BLaER1 treated with 17β-estradiol and CSF1 and Interleukin-3, amounts not matched to agents 10 nM and 100 nM (cell line): ENCODE measurements around the gene SNX3.
"Not testable (repeated sequence)": the region's sequence is repeated elsewhere in the genome, so short reads cannot be mapped to it uniquely, and the experiment has no call there.

Source experiments
- H3K27ac ChIP-seq, 11 experiments: shearing (Covaris generic); formaldehyde crosslinking; 2 replicates each; pipeline ENCODE4 v1.8.1; 2022
- H3K27me3 ChIP-seq, 11 experiments: shearing (Covaris generic); formaldehyde crosslinking; 2 replicates each; pipeline ENCODE4 v1.8.1; 2022
- H3K36me3 ChIP-seq, 11 experiments: shearing (Covaris generic); formaldehyde crosslinking; 2 replicates each; pipeline ENCODE4 v1.8.1; 2022
- H3K4me1 ChIP-seq, 10 experiments: shearing (Covaris generic); formaldehyde crosslinking; 2 replicates each; pipeline ENCODE4 v1.8.1; 2022
- H3K4me2 ChIP-seq, 11 experiments: shearing (Covaris generic); formaldehyde crosslinking; 2 replicates each; pipeline ENCODE4 v1.8.1; 2022
- H3K4me3 ChIP-seq, 10 experiments: shearing (Covaris generic); formaldehyde crosslinking; 2 replicates each; pipeline ENCODE4 v1.8.1; 2022
- H3K9ac ChIP-seq, 11 experiments: shearing (Covaris generic); formaldehyde crosslinking; 2 replicates each; pipeline ENCODE4 v1.8.1; 2022
- H3K9me3 ChIP-seq, 11 experiments: shearing (Covaris generic); formaldehyde crosslinking; replicated peaks in 1 of 11; 2 replicates each; pipeline ENCODE4 v1.8.1; 2022
- H4K20me1 ChIP-seq, 11 experiments: shearing (Covaris generic); formaldehyde crosslinking; 2 replicates each; pipeline ENCODE4 v1.8.1; 2022
- Cebpa-rat ChIP-seq, 11 experiments: shearing (Covaris generic); IDR thresholded peaks; 2 replicates each; pipeline ENCODE4 v1.8.1; 2022

The SNX3 gene

GRCh38 chr6:108293527-108294296 is 32.9 kb upstream of the SNX3 start:
- H3K27me3 ChIP-seq, result no peaks in the 10 kb centered on the region
- peak overlapping the region; percentile 79 to 95 (median 89) for H3K4me2 ChIP-seq
- no peaks in the 10 kb centered on the region for H3K9me3 ChIP-seq
- no peaks in the 10 kb centered on the region for H3K36me3 ChIP-seq
- H3K27ac ChIP-seq, result peak overlapping the region; percentile 92 to 99 (median 95); a peak in 21 of 22 replicates
- peak overlapping the region; percentile 65 to 89 (median 79) for H3K4me3 ChIP-seq
- no peak for TF ChIP-seq Cebpa-rat (IDR thresholded peaks at IDR 0.05)
- peaks cover 14 to 27% (median 18%) of the 10 kb centered on the region in 10 experiments; a peak in 19 of 20 replicates for H3K4me1 ChIP-seq
- H4K20me1 ChIP-seq, result no peaks in the 10 kb centered on the region
- H3K9ac ChIP-seq, result peak overlapping the region; percentile 80 to 98 (median 90); a peak in 19 of 22 replicates

- H4K20me1 ChIP-seq, H3K27ac ChIP-seq, H3K9me3 ChIP-seq, H3K36me3 ChIP-seq, H3K27me3 ChIP-seq, H3K9ac ChIP-seq, H3K4me2 ChIP-seq, H3K4me3 ChIP-seq: not testable (repeated sequence)
- peaks cover 14 to 36% (median 18%) of the 10 kb centered on the region in 10 experiments; a peak in 19 of 20 replicates for H3K4me1 ChIP-seq
These were observed 31.7 kb upstream of the SNX3 start for GRCh38 chr6:108292561-108292960.

GRCh38 chr6:108291091-108291490 is 30.3 kb upstream of the SNX3 start:
- H3K4me1 ChIP-seq, result peaks cover 14 to 33% (median 16%) of the 10 kb centered on the region in 10 experiments; a peak in 19 of 20 replicates
- no peaks in the 10 kb centered on the region for H3K9me3 ChIP-seq
- no peaks in the 10 kb centered on the region for H3K27me3 ChIP-seq
- no peak overlapping the region for H3K27ac ChIP-seq
- peak overlapping the region in 2 of 11 experiments; percentile 31 to 42; a peak in 2 of 22 replicates for H3K4me2 ChIP-seq
- H3K4me3 ChIP-seq, result no peak overlapping the region
- H3K36me3 ChIP-seq, result no peaks in the 10 kb centered on the region
- H3K9ac ChIP-seq, result no peak overlapping the region
- no peaks in the 10 kb centered on the region for H4K20me1 ChIP-seq
- no peak for TF ChIP-seq Cebpa-rat (IDR thresholded peaks at IDR 0.05)

GRCh38 chr6:108288742-108289141 is 27.9 kb upstream of the SNX3 start:
- Histone ChIP-seq H3K27ac (no peak overlapping the region), H3K9me3 (no peaks in the 10 kb centered on the region), H3K27me3 (no peaks in the 10 kb centered on the region), H3K4me1 (peaks cover 0 to 21% (median 1%) of the 10 kb centered on the region in 10 experiments; a peak in 10 of 20 replicates), H3K4me2 (peak overlapping the region in 1 of 11 experiments; percentile 18; a peak in 2 of 22 replicates), H3K9ac (no peak overlapping the region), H3K4me3 (no peak overlapping the region), H4K20me1 (no peaks in the 10 kb centered on the region), H3K36me3 (no peaks in the 10 kb centered on the region)
- no peak for TF ChIP-seq Cebpa-rat (IDR thresholded peaks at IDR 0.05)

- H3K27ac ChIP-seq, result no peak overlapping the region
- no peaks in the 10 kb centered on the region for H3K36me3 ChIP-seq
- no peak overlapping the region for H3K4me2 ChIP-seq
- H4K20me1 ChIP-seq, result no peaks in the 10 kb centered on the region
- no peak overlapping the region for H3K4me3 ChIP-seq
- H3K27me3 ChIP-seq, result no peaks in the 10 kb centered on the region
- H3K9me3 ChIP-seq, result no peaks in the 10 kb centered on the region
- no peak overlapping the region for H3K9ac ChIP-seq
- TF ChIP-seq Cebpa-rat (IDR thresholded peaks at IDR 0.05), result no peak
- peaks cover 0 to 20% (median 0%) of the 10 kb centered on the region in 10 experiments; a peak in 6 of 20 replicates for H3K4me1 ChIP-seq
These were observed 26.5 kb upstream of the SNX3 start for GRCh38 chr6:108287373-108287772.

GRCh38 chr6:108286366-108286765 is 25.5 kb upstream of the SNX3 start:
- H3K9me3 ChIP-seq, result no peaks in the 10 kb centered on the region
- TF ChIP-seq Cebpa-rat (IDR thresholded peaks at IDR 0.05), result no peak
- H3K27me3 ChIP-seq, result no peaks in the 10 kb centered on the region
- no peaks in the 10 kb centered on the region for H4K20me1 ChIP-seq
- no peak overlapping the region for H3K4me2 ChIP-seq
- H3K9ac ChIP-seq, result no peak overlapping the region
- no peak overlapping the region for H3K27ac ChIP-seq
- H3K36me3 ChIP-seq, result no peaks in the 10 kb centered on the region
- no peak overlapping the region for H3K4me3 ChIP-seq
- H3K4me1 ChIP-seq, result peaks cover 0 to 18% (median 0%) of the 10 kb centered on the region in 10 experiments; a peak in 6 of 20 replicates

- Histone ChIP-seq H3K27me3 (no peaks in the 10 kb centered on the region), H3K4me1 (peaks cover 0 to 16% (median 0%) of the 10 kb centered on the region in 10 experiments; a peak in 4 of 20 replicates), H3K9me3 (no peaks in the 10 kb centered on the region), H3K9ac (no peak overlapping the region), H3K4me3 (no peak overlapping the region), H3K4me2 (no peak overlapping the region), H4K20me1 (no peaks in the 10 kb centered on the region), H3K27ac (no peak overlapping the region), H3K36me3 (no peaks in the 10 kb centered on the region)
- TF ChIP-seq Cebpa-rat (IDR thresholded peaks at IDR 0.05), result 0 out of 22 replicates have a peak, but pooled peaks of 1 of the 11 experiments have one; percentile 21
These were observed 24.5 kb upstream of the SNX3 start for GRCh38 chr6:108285381-108285780.

- Histone ChIP-seq H3K4me2 (no peak overlapping the region), H3K27ac (no peak overlapping the region), H3K36me3 (no peaks in the 10 kb centered on the region), H3K9me3 (no peaks in the 10 kb centered on the region), H3K27me3 (no peaks in the 10 kb centered on the region), H3K4me1 (no peaks in the 10 kb centered on the region), H3K4me3 (no peak overlapping the region), H4K20me1 (no peaks in the 10 kb centered on the region), H3K9ac (no peak overlapping the region)
- no peak for TF ChIP-seq Cebpa-rat (IDR thresholded peaks at IDR 0.05)
These were observed 17.0 kb upstream of the SNX3 start for GRCh38 chr6:108277831-108278230.

GRCh38 chr6:108277295-108277694 is 16.5 kb upstream of the SNX3 start:
- TF ChIP-seq Cebpa-rat (IDR thresholded peaks at IDR 0.05), result no peak

GRCh38 chr6:108275976-108276375 is 15.1 kb upstream of the SNX3 start:
- Histone ChIP-seq H3K4me1 (no peaks in the 10 kb centered on the region), H3K9ac (no peak overlapping the region), H3K27ac (no peak overlapping the region), H4K20me1 (no peaks in the 10 kb centered on the region), H3K36me3 (no peaks in the 10 kb centered on the region), H3K4me3 (no peak overlapping the region), H3K4me2 (no peak overlapping the region), H3K27me3 (no peaks in the 10 kb centered on the region), H3K9me3 (no peaks in the 10 kb centered on the region)
- TF ChIP-seq Cebpa-rat (IDR thresholded peaks at IDR 0.05), result no peak

More at GRCh38 chr6:108277295-108277694, 16.5 kb upstream of the SNX3 start:
- Histone ChIP-seq H3K4me1 (no peaks in the 10 kb centered on the region), H3K9me3 (no peaks in the 10 kb centered on the region), H3K36me3 (no peaks in the 10 kb centered on the region), H3K27ac (no peak overlapping the region), H4K20me1 (no peaks in the 10 kb centered on the region), H3K4me3 (no peak overlapping the region), H3K27me3 (no peaks in the 10 kb centered on the region), H3K4me2 (no peak overlapping the region), H3K9ac (no peak overlapping the region)
